Neural cell (in vitro differentiated cells): Measurements from ENCODE around the gene KDM4D. TPM values are rescaled to one million over a fixed set of nuclear protein-coding genes. Genes with fewer than 3 reads are reported as not detected.
"Not testable (repeated sequence)": the region's sequence is repeated elsewhere in the genome, so short reads cannot be mapped to it uniquely, and the experiment has no call there.

Experiments
- H2AFZ ChIP-seq: fragments of 200-600, 300-800 bp; sonication (generic), shearing (Covaris generic); 2 replicates; pipeline ENCODE4 v1.6.0; 2014; ENCODE audit warnings: low read depth, mild to moderate bottlenecking, antibody characterized with exemption, low read length, moderate library complexity
- H3F3A ChIP-seq: fragments of 200-600 bp; shearing (Covaris generic); 2 replicates; pipeline ENCODE4 v1.6.1; 2016; ENCODE audit warnings: mild to moderate bottlenecking, moderate library complexity, mixed read lengths, antibody characterized with exemption, low read length; ENCODE audit not compliant: insufficient read depth, poor library complexity, severe bottlenecking
- H3K27ac ChIP-seq: fragments of 200-600, 300-800 bp; sonication (generic), shearing (Covaris generic); 2 replicates; pipeline ENCODE4 v1.5.1; 2014; ENCODE audit warnings: mild to moderate bottlenecking, low read length, moderate library complexity
- H3K27me3 ChIP-seq: fragments of 300-800, 200-600 bp; sonication (generic), shearing (Covaris generic); 2 replicates; pipeline ENCODE4 v1.6.0; 2014; ENCODE audit warnings: mild to moderate bottlenecking, low read depth, low read length, moderate library complexity; ENCODE audit not compliant: insufficient read depth
- H3K36me3 ChIP-seq: fragments of 300-800, 200-600 bp; sonication (generic), shearing (Covaris generic); 2 replicates; pipeline ENCODE4 v1.5.1; 2014; ENCODE audit warnings: mild to moderate bottlenecking, antibody characterized with exemption, low read length, moderate library complexity; ENCODE audit not compliant: insufficient read depth
- H3K4me2 ChIP-seq: fragments of 300-800, 200-600 bp; sonication (generic), shearing (Covaris generic); 2 replicates; pipeline ENCODE4 v1.6.0; 2014; ENCODE audit warnings: mild to moderate bottlenecking, low read length
- H3K4me3 ChIP-seq: fragments of 300-800, 200-600 bp; sonication (generic), shearing (Covaris generic); 2 replicates; pipeline ENCODE4 v1.5.1; 2014; ENCODE audit warnings: mild to moderate bottlenecking, low read length, moderate library complexity
- H3K79me2 ChIP-seq: fragments of 200-600 bp; shearing (Covaris generic); replicated peaks from 2 replicates; pipeline ENCODE4 v1.6.0; 2014; ENCODE audit warnings: mild to moderate bottlenecking, low read length, moderate library complexity; ENCODE audit not compliant: insufficient read depth
- H3K9ac ChIP-seq: fragments of 300-800, 200-600 bp; sonication (generic), shearing (Covaris generic); 2 replicates; pipeline ENCODE4 v1.6.1; 2016; ENCODE audit warnings: mild to moderate bottlenecking, low read length, mixed read lengths
- H3K9me2 ChIP-seq: fragments of 200-600 bp; shearing (Covaris generic); 2 replicates; pipeline ENCODE4 v1.6.1; 2016; ENCODE audit warnings: mild to moderate bottlenecking, low read length, mixed read lengths; ENCODE audit not compliant: insufficient read depth
- H3K9me3 ChIP-seq: fragments of 200-600, 300-800 bp; sonication (generic), shearing (Covaris generic); 2 replicates; pipeline ENCODE4 v1.6.1; 2016; ENCODE audit warnings: mild to moderate bottlenecking, mixed run types, low read length, moderate library complexity, mixed read lengths
- H4K20me1 ChIP-seq: fragments of 200-600 bp; shearing (Covaris generic); 2 replicates; pipeline ENCODE4 v1.6.1; 2016; ENCODE audit warnings: mild to moderate bottlenecking, mixed run types; ENCODE audit not compliant: insufficient read depth
- EP300 ChIP-seq: fragments of 450-650 bp; conservative IDR thresholded peaks from 2 replicates; pipeline ENCODE4 v1.6.1; 2014; ENCODE audit warnings: antibody characterized with exemption, mild to moderate bottlenecking, moderate library complexity; ENCODE audit not compliant: poor library complexity, severe bottlenecking
- EZH2 ChIP-seq: fragments of 200-600, 300-800 bp; shearing (Covaris generic), sonication (generic); IDR thresholded peaks from 2 replicates; pipeline ENCODE4 v1.6.1; 2014; ENCODE audit warnings: antibody characterized with exemption, low read length, borderline replicate concordance, mild to moderate bottlenecking; ENCODE audit not compliant: insufficient read depth, poor library complexity, severe bottlenecking
- MXI1 ChIP-seq: fragments of 450-650 bp; conservative IDR thresholded peaks from 2 replicates; pipeline ENCODE4 v1.6.1; 2014; ENCODE audit warnings: antibody characterized with exemption, mild to moderate bottlenecking; ENCODE audit not compliant: poor library complexity, severe bottlenecking
- POLR2AphosphoS5 ChIP-seq: IDR thresholded peaks from 2 replicates; pipeline ENCODE4 v1.6.1; 2012
- RAD21 ChIP-seq: fragments of 450-650 bp; conservative IDR thresholded peaks from 2 replicates; pipeline ENCODE4 v1.6.1; 2014; ENCODE audit warnings: antibody characterized with exemption, mild to moderate bottlenecking, moderate library complexity
- SMC3 ChIP-seq: fragments of 450-650 bp; conservative IDR thresholded peaks from 2 replicates; pipeline ENCODE4 v1.6.1; 2014; ENCODE audit warnings: antibody characterized with exemption, mild to moderate bottlenecking, moderate library complexity; ENCODE audit not compliant: poor library complexity
- TAF1 ChIP-seq: IDR thresholded peaks from 2 replicates; pipeline ENCODE4 v1.6.1; 2012; ENCODE audit warnings: low read depth
- polyA plus RNA-seq: library from polyadenylated mRNA; depleted of rRNA; stranded (reverse); fragments of >200 nt; gene quantifications from 2 replicates; pipeline ENCODE4 v1.2.3, GENCODE V29; 2014
- TF ChIP-seq, protein P1 (sequence below): fragments of 450-650 bp; IDR thresholded peaks from 2 replicates; pipeline ENCODE4 v1.5.1; 2014; ENCODE audit warnings: antibody characterized with exemption, mild to moderate bottlenecking, moderate library complexity; ENCODE audit not compliant: poor library complexity, severe bottlenecking
- TF ChIP-seq, protein P2 (sequence below): IDR thresholded peaks from 2 replicates; pipeline ENCODE4 v1.6.1; 2012; ENCODE audit warnings: borderline replicate concordance

KDM4D gene
- polyA plus RNA-seq, 1 donor from 2014 or later = 1.3 TPM

DNA sequence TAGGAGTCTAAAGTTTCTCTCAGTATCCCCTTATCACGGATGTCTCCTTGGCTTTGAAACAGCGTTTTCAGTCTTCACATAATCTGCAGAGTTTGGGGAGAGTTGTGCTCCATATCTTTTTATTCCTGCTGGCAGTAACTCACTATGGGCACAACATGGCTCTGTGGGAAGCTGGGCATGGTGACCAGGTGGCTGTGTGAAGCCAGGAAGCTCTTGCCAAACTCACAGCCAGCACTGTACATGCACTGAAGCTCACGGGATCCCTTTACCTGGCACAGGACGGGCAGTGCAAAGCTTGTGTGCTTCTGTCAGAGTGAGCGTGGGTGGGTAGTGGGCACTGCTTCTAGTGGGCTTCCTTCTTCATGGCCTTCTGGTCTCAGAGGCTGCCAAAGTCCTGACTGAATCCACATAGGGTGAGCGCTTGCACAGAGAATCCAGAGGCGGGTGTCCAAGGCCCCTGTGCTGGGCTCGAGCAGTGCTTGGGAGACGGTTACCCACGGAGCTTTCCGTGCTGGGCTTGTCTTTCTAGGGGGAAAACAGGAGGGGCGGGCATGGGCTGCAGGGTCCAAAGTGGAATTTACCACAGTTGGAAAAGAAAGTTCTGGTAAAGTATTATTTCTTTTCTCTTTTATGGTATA lies 40.8 kb downstream of the KDM4D start:
- no peak overlapping the region for H3K27ac ChIP-seq
- H3K9ac ChIP-seq = no peak overlapping the region
- no peaks in the 10 kb centered on the region for H3F3A ChIP-seq
- no peak overlapping the region for H2AFZ ChIP-seq
- H3K9me3 ChIP-seq = no peaks in the 10 kb centered on the region
- H3K9me2 ChIP-seq = no peaks in the 10 kb centered on the region
- no peaks in the 10 kb centered on the region for H3K36me3 ChIP-seq
- no peak overlapping the region for H3K4me2 ChIP-seq
- no peaks in the 10 kb centered on the region for H3K27me3 ChIP-seq
- TF ChIP-seq EP300 (no peak), TAF1 (no peak), MXI1 (no peak), POLR2AphosphoS5 (no peak), SMC3 (no peak), EZH2 (no peak), RAD21 (no peak)
- TF ChIP-seq, protein P1, sequence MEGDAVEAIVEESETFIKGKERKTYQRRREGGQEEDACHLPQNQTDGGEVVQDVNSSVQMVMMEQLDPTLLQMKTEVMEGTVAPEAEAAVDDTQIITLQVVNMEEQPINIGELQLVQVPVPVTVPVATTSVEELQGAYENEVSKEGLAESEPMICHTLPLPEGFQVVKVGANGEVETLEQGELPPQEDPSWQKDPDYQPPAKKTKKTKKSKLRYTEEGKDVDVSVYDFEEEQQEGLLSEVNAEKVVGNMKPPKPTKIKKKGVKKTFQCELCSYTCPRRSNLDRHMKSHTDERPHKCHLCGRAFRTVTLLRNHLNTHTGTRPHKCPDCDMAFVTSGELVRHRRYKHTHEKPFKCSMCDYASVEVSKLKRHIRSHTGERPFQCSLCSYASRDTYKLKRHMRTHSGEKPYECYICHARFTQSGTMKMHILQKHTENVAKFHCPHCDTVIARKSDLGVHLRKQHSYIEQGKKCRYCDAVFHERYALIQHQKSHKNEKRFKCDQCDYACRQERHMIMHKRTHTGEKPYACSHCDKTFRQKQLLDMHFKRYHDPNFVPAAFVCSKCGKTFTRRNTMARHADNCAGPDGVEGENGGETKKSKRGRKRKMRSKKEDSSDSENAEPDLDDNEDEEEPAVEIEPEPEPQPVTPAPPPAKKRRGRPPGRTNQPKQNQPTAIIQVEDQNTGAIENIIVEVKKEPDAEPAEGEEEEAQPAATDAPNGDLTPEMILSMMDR = no peak
- TF ChIP-seq, protein P2, sequence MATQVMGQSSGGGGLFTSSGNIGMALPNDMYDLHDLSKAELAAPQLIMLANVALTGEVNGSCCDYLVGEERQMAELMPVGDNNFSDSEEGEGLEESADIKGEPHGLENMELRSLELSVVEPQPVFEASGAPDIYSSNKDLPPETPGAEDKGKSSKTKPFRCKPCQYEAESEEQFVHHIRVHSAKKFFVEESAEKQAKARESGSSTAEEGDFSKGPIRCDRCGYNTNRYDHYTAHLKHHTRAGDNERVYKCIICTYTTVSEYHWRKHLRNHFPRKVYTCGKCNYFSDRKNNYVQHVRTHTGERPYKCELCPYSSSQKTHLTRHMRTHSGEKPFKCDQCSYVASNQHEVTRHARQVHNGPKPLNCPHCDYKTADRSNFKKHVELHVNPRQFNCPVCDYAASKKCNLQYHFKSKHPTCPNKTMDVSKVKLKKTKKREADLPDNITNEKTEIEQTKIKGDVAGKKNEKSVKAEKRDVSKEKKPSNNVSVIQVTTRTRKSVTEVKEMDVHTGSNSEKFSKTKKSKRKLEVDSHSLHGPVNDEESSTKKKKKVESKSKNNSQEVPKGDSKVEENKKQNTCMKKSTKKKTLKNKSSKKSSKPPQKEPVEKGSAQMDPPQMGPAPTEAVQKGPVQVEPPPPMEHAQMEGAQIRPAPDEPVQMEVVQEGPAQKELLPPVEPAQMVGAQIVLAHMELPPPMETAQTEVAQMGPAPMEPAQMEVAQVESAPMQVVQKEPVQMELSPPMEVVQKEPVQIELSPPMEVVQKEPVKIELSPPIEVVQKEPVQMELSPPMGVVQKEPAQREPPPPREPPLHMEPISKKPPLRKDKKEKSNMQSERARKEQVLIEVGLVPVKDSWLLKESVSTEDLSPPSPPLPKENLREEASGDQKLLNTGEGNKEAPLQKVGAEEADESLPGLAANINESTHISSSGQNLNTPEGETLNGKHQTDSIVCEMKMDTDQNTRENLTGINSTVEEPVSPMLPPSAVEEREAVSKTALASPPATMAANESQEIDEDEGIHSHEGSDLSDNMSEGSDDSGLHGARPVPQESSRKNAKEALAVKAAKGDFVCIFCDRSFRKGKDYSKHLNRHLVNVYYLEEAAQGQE = no peak
- no peaks in the 10 kb centered on the region for H4K20me1 ChIP-seq
- no peak overlapping the region for H3K4me3 ChIP-seq
- no peaks in the 10 kb centered on the region for H3K79me2 ChIP-seq

DNA sequence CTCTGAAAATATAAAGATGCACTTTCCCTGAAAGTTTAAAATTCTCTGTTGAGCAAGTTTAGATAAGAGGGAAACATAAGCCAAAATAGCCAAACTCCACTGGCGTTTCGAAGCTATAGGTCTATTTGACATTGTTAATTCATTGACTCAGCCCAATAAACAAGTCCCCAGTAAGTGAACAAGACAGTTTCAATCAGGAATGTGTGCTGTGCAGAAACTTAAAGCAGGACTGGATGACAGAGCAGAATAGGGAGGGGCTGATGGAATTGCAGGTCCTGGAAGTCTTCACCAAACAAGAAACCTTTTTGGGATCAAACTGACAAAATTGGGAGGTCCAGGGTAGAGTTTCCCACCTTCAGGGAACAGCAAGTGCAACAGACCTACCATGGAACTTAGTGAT lies 42.6 kb downstream of the KDM4D start:
- TF ChIP-seq RAD21 (no peak), TAF1 (no peak)
- no peak overlapping the region for H3K4me2 ChIP-seq

DNA sequence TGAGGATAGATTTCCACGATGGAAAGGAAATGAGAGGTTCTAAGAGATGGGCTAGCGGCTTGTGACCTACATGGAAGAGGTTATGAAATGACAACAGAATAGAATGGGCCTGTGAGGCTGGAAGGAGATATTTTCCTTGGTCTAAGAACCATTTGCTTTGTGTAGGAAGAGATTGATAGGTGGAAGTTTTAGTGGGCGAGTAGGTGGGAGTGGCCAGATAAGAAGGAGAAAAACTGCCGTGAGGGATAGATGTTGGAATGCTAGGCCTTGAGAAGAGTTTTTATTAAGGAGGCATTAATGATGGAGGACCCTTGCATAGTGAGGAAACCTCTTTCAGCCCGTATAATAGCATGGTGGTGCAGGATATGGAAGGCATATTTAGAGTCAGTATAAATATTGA lies 48.0 kb downstream of the KDM4D start:
- not testable (repeated sequence) for H3K4me2 ChIP-seq, H3K27me3 ChIP-seq, H3F3A ChIP-seq, H3K9ac ChIP-seq, H3K4me3 ChIP-seq, H4K20me1 ChIP-seq, H3K9me3 ChIP-seq, H3K79me2 ChIP-seq, H2AFZ ChIP-seq, H3K27ac ChIP-seq, H3K9me2 ChIP-seq, H3K36me3 ChIP-seq

More for the DNA sequence above, 42.6 kb downstream of the KDM4D start:
- Histone ChIP-seq H4K20me1 (no peaks in the 10 kb centered on the region), H3K79me2 (no peaks in the 10 kb centered on the region), H3K27me3 (no peaks in the 10 kb centered on the region), H3K4me3 (no peak overlapping the region), H3K27ac (no peak overlapping the region), H3K9me3 (no peaks in the 10 kb centered on the region), H3K9me2 (no peaks in the 10 kb centered on the region), H3K36me3 (no peaks in the 10 kb centered on the region), H3K9ac (no peak overlapping the region), H2AFZ (no peak overlapping the region), H3F3A (no peaks in the 10 kb centered on the region)
